HCT116 (cell line): ENCODE data around the gene INSL4. TPM values are rescaled to one million over a fixed set of nuclear protein-coding genes. Genes with fewer than 3 reads are reported as not detected.

ENCODE experiments used
- ATAC-seq: fragments of 200-7000 bp; cut with Tn5 transposase; 2 replicates; pipeline ENCODE4 v1.9.1; 2020; ENCODE audit warnings: mild to moderate bottlenecking, moderate library complexity
- Bru-seq: library from RNA; stranded (reverse); fragments of 400-500 nt; gene quantifications from one replicate; lab custom pipeline; 2021; lab: Mats Ljungman, UMichigan
- BruChase-seq, 2 experiments: library from RNA; stranded (reverse); fragments of 400-500 nt; gene quantifications; one replicate each; lab custom pipeline; 2021; lab: Mats Ljungman, UMichigan
- BruUV-seq: library from RNA; stranded (reverse); fragments of 400-500 nt; replicated peaks from 2 replicates; lab custom pipeline; 2021; lab: Mats Ljungman, UMichigan
- CTCF ChIA-PET: fragments of 300-600 bp; sonication (Branson Sonifier 250); formaldehyde crosslinking; loops from one replicate; lab custom pipeline; 2021; ENCODE audit warnings: antibody characterized with exemption; lab: Charles Lee
- POLR2A ChIA-PET: fragments of 300-600, 350-600 bp; sonication (Branson Sonifier 250); formaldehyde crosslinking; loops from one replicate; lab custom pipeline; 2021; ENCODE audit warnings: antibody characterized with exemption; lab: Charles Lee
- RAD21 ChIA-PET, 2 experiments: fragments of 300-600 bp; sonication (Branson Sonifier 250); formaldehyde crosslinking; loops; one replicate each; lab custom pipeline; 2023; ENCODE audit warnings: low total read pairs in 2 of 2; ENCODE audit not compliant: uncharacterized antibody in 2 of 2, unreplicated experiment in 2 of 2, low non-redundant PET in 1 of 2; lab: Charles Lee
- DNase-seq: peaks from one replicate; pipeline ENCODE4 v3.0.0-alpha.2; 2010; ENCODE audit warnings: low read depth, low spot score
- H2AFZ ChIP-seq: fragments of 200-600 bp; shearing (Covaris generic), sonication (generic); 2 replicates; pipeline ENCODE4 v1.6.1; 2017; ENCODE audit warnings: low read depth, mixed run types, mixed read lengths, antibody characterized with exemption, low read length; ENCODE audit not compliant: poor library complexity, severe bottlenecking
- H3K27ac ChIP-seq: 2 replicates; pipeline ENCODE4 v1.5.1; 2012; ENCODE audit warnings: low read depth, low read length
- H3K27me3 ChIP-seq: fragments of 200-600 bp; sonication (generic); 2 replicates; pipeline ENCODE4 v1.6.1; 2016; ENCODE audit warnings: mixed run types, low read length, mixed read lengths; ENCODE audit not compliant: insufficient read depth
- H3K36me3 ChIP-seq, 2 experiments: fragments of 200-500 bp in 1 of 2; fragments of 200-600 bp in 1 of 2; sonication (Bioruptor generic) in 1 of 2; sonication (generic) in 1 of 2; 2 replicates each; pipeline versions ENCODE4 v1.5.1 to v1.6.1; 2014 to 2016; ENCODE audit warnings: low read length in 2 of 2, inconsistent platforms in 1 of 2, mixed read lengths in 1 of 2, mixed run types in 1 of 2; ENCODE audit not compliant: insufficient read depth in 2 of 2, control insufficient read depth in 1 of 2
- H3K4me1 ChIP-seq, 2 experiments: fragments of 200-600 bp in 1 of 2; sonication (generic) in 1 of 2; 2 replicates each; pipeline versions ENCODE4 v1.5.1 to v1.6.1; 2012 to 2017; ENCODE audit warnings: low read length in 2 of 2, inconsistent platforms in 1 of 2, mild to moderate bottlenecking in 1 of 2, mixed read lengths in 1 of 2, mixed run types in 1 of 2, moderate library complexity in 1 of 2; ENCODE audit not compliant: insufficient read depth in 2 of 2, control insufficient read depth in 1 of 2
- H3K4me2 ChIP-seq: fragments of 200-600 bp; sonication (generic); 2 replicates; pipeline ENCODE4 v1.6.1; 2017; ENCODE audit warnings: mixed run types, low read length, mixed read lengths
- H3K4me3 ChIP-seq, 2 experiments: fragments of 200-600 bp in 1 of 2; sonication (generic) in 1 of 2; replicated peaks in 1 of 2; 2 replicates each; pipeline ENCODE4 v1.5.1; 2011 to 2016; ENCODE audit warnings: low read length in 2 of 2, control low read depth in 1 of 2, low read depth in 1 of 2, mild to moderate bottlenecking in 1 of 2, mixed read lengths in 1 of 2, mixed run types in 1 of 2
- H3K79me2 ChIP-seq: fragments of 200-600 bp; sonication (generic); 2 replicates; pipeline ENCODE4 v1.6.1; 2017; ENCODE audit warnings: mild to moderate bottlenecking, mixed run types, low read length, moderate library complexity, mixed read lengths; ENCODE audit not compliant: insufficient read depth
- H3K9ac ChIP-seq: fragments of 200-600 bp; sonication (generic); 2 replicates; pipeline ENCODE4 v1.6.1; 2016; ENCODE audit warnings: low read length, mixed read lengths
- H3K9me2 ChIP-seq: fragments of 200-600 bp; sonication (generic), shearing (Covaris generic); 2 replicates; pipeline ENCODE4 v1.6.1; 2017; ENCODE audit warnings: mixed run types, mild to moderate bottlenecking, moderate library complexity; ENCODE audit not compliant: insufficient read depth
- H3K9me3 ChIP-seq, 2 experiments: fragments of 200-500 bp in 1 of 2; fragments of 200-600 bp in 1 of 2; sonication (Bioruptor generic) in 1 of 2; sonication (generic) in 1 of 2; 2 replicates each; pipeline ENCODE4 v1.6.1; 2014 to 2017; ENCODE audit warnings: low read length in 2 of 2, mixed read lengths in 2 of 2, inconsistent platforms in 1 of 2, low read depth in 1 of 2, mild to moderate bottlenecking in 1 of 2, mixed run types in 1 of 2, moderate library complexity in 1 of 2; ENCODE audit not compliant: control insufficient read depth in 1 of 2, insufficient read depth in 1 of 2
- H4K20me1 ChIP-seq: fragments of 200-600 bp; sonication (generic), shearing (Covaris generic); 2 replicates; pipeline ENCODE4 v1.6.1; 2017; ENCODE audit warnings: mixed run types, mild to moderate bottlenecking, moderate library complexity; ENCODE audit not compliant: insufficient read depth
- CBX3 ChIP-seq: IDR thresholded peaks from 2 replicates; pipeline ENCODE4 v1.6.1; 2012; ENCODE audit warnings: low read depth
- CTCF ChIP-seq, 3 experiments: fragments of 200-600 bp in 1 of 3; sonication (generic) in 1 of 3; IDR thresholded peaks in 2 of 3; conservative IDR thresholded peaks in 1 of 3; 2 replicates each; pipeline ENCODE4 v1.5.1; 2012 to 2017; ENCODE audit warnings: low read depth in 2 of 3, low read length in 2 of 3, antibody characterized with exemption in 1 of 3, borderline replicate concordance in 1 of 3, control low read depth in 1 of 3, mild to moderate bottlenecking in 1 of 3, mixed read lengths in 1 of 3, mixed run types in 1 of 3, moderate library complexity in 1 of 3; ENCODE audit not compliant: insufficient read depth in 1 of 3
- FOSL1 ChIP-seq: IDR thresholded peaks from 2 replicates; pipeline ENCODE4 v1.6.1; 2012; ENCODE audit warnings: low read depth
- SIN3A ChIP-seq: IDR thresholded peaks from 2 replicates; pipeline ENCODE4 v1.6.1; 2012; ENCODE audit warnings: low read depth
- ZBTB33 ChIP-seq: IDR thresholded peaks from 2 replicates; pipeline ENCODE4 v1.6.1; 2011; ENCODE audit warnings: mild to moderate bottlenecking, low read length, moderate library complexity; ENCODE audit not compliant: insufficient replicate concordance; ENCODE audit errors: extremely low read depth
- intact Hi-C: fragments of 100-400 bp; cut with micrococcal nuclease; formaldehyde crosslinking; loops from 2 replicates; pipeline ENCODE4 v1.10.0; 2022
- long read RNA-seq: library from polyadenylated mRNA; unstranded; transcript quantifications from one replicate; pipeline ENCODE4 v2.0.0, GENCODE V29; 2021; ENCODE audit not compliant: unreplicated experiment
- polyA plus RNA-seq: library from polyadenylated mRNA; unstranded; fragments of >200 nt; gene quantifications from 2 replicates; pipeline ENCODE4 v1.2.1, GENCODE V29; 2012; ENCODE audit warnings: missing spikeins
- total RNA-seq: library from RNA; stranded (reverse); gene quantifications from one replicate; pipeline ENCODE4 v1.2.1, GENCODE V29; 2021; ENCODE audit not compliant: unreplicated experiment

The INSL4 gene
- total RNA-seq = not detected
- 0.02 TPM in 1 of 2 replicates, not detected in the other for polyA plus RNA-seq
- not detected for Bru-seq, nascent RNA
- not detected for BruChase-seq, experiment 1, labeled RNA remaining after a 6-hour chase
- BruChase-seq, experiment 2, labeled RNA remaining after a 2-hour chase = percentile 12 among the genes with signal in this experiment
- long read RNA-seq = 0 reads

GRCh38 chr9:5231212-5231611, at the start of gene INSL4:
Gene INSL4, plus strand, starts transcription at chr9:5231419. Its CDS starts 105 bp downstream, at chr9:5231524.
- no peak for TF ChIP-seq FOSL1
- no peak for TF ChIP-seq ZBTB33
- no peak for TF ChIP-seq CBX3
- TF ChIP-seq CTCF (IDR thresholded peaks at IDR 0.05 in 2 of 3, conservative IDR thresholded peaks at IDR 0.05 in 1 of 3; ENCODE audit: borderline replicate concordance in 1 of 3, insufficient read depth in 1 of 3, low read depth in 2 of 3, low read length in 2 of 3) = no peak
- TF ChIP-seq SIN3A = no peak
- no TSS peak for BruUV-seq
- ATAC-seq (no peak), DNase-seq (no peak)
- H3K4me3 ChIP-seq = no peak within 1 kb of the TSS
- H3K27me3 ChIP-seq = peaks cover 30% of the 10 kb centered on the region; the same call in 1 of the 2 replicates
- H3K9ac ChIP-seq = no peak within 1 kb of the TSS
- H3K4me1 ChIP-seq = no peaks in the 10 kb centered on the region
- ChIA-PET CTCF (no interaction called here), POLR2A (no interaction called here), RAD21 (no interaction called here)
- H3K79me2 ChIP-seq = no peaks in the 10 kb centered on the region
- no peaks in the 10 kb centered on the region for H3K36me3 ChIP-seq
- no peaks in the 10 kb centered on the region for H3K9me3 ChIP-seq
- H3K9me2 ChIP-seq = no peaks in the 10 kb centered on the region
- no peak within 1 kb of the TSS for H3K27ac ChIP-seq
- H3K4me2 ChIP-seq = no peak within 1 kb of the TSS
- H2AFZ ChIP-seq = no peak within 1 kb of the TSS
- intact Hi-C loops = no loop called here
- H4K20me1 ChIP-seq = no peaks in the 10 kb centered on the region
